ENCODE measurements around the gene IFT20.

GRCh38 chr17:28346746-28347246, 11.5 kb upstream of the IFT20 start:
- TF ChIP-seq GATA2 (IDR thresholded peaks at IDR 0.05; ENCODE audit: low read depth, low read length): no peak
- no peak for TF ChIP-seq GATA3 (IDR thresholded peaks at IDR 0.05; ENCODE audit: low read depth, low read length)

Measured in SH-SY5Y (cell line).